Activated T-helper 1 cell treated with Interleukin-2 at 50 U/mL for 16 hours (primary cell): ENCODE data around the gene SS18L1.

ENCODE experiments used
- DNase-seq: peaks from one replicate; pipeline ENCODE4 v3.0.0-alpha.2; 2020; ENCODE audit warnings: low read depth

The SS18L1 gene

GRCh38 chr20:62226707-62227590 is 83.4 kb downstream of the SS18L1 start:
- DNase-seq, result no peak

GRCh38 chr20:62227591-62227976 is 84.0 kb downstream of the SS18L1 start:
- no peak for DNase-seq

GRCh38 chr20:62227977-62228958 is 84.7 kb downstream of the SS18L1 start:
- no peak for DNase-seq

GRCh38 chr20:62228982-62229545 is 85.5 kb downstream of the SS18L1 start:
- no peak for DNase-seq

GRCh38 chr20:62229667-62230066 is 86.1 kb downstream of the SS18L1 start:
- DNase-seq, result no peak

- no peak for DNase-seq
Observed at GRCh38 chr20:62230276-62230675, 86.7 kb downstream of the SS18L1 start.

- DNase-seq, result no peak
Observed at GRCh38 chr20:62230696-62231095, 87.1 kb downstream of the SS18L1 start.

GRCh38 chr20:62231292-62231691 is 87.7 kb downstream of the SS18L1 start:
- no peak for DNase-seq
